GM21529 (cell line): ENCODE data around the gene SESN1.
"Not testable (repeated sequence)": the region's sequence is repeated elsewhere in the genome, so short reads cannot be mapped to it uniquely, and the experiment has no call there.

ENCODE experiments used
- ATAC-seq: cut with Tn5 transposase; IDR thresholded peaks from one replicate; pipeline ENCODE4 v1.9.1; 2021; ENCODE audit not compliant: unreplicated experiment

SESN1 gene

GRCh38 chr6:109095036-109095834, 589 bp upstream of the SESN1 start, which contains the start of gene CEP57L1:
CEP57L1 (plus strand) TSS chr6:109095507; CDS start chr6:109145222, 49,715 bp downstream.
- ATAC-seq: peak; percentile 70

GRCh38 chr6:109093732-109094415, 772 bp downstream of the SESN1 start:
- ATAC-seq: no peak

GRCh38 chr6:109092074-109092473, 2.6 kb downstream of the SESN1 start:
- no peak for ATAC-seq

- ATAC-seq: no peak
These were observed 3.2 kb downstream of the SESN1 start for GRCh38 chr6:109091314-109092024.

- no peak for ATAC-seq
These were observed 5.7 kb downstream of the SESN1 start for GRCh38 chr6:109088995-109089394.

GRCh38 chr6:109087661-109088264, 6.9 kb downstream of the SESN1 start:
- ATAC-seq: no peak

GRCh38 chr6:109084146-109084545, 10.5 kb downstream of the SESN1 start:
- ATAC-seq: not testable (repeated sequence)

- ATAC-seq: no peak
These were observed 11.0 kb downstream of the SESN1 start for GRCh38 chr6:109083657-109084056.

- ATAC-seq: no peak
These were observed 12.5 kb downstream of the SESN1 start for GRCh38 chr6:109082188-109082577.

- ATAC-seq: no peak
These were observed 13.0 kb downstream of the SESN1 start for GRCh38 chr6:109081516-109082187.

- no peak for ATAC-seq
These were observed 13.6 kb downstream of the SESN1 start for GRCh38 chr6:109081026-109081425.

- ATAC-seq: no peak
These were observed 14.7 kb downstream of the SESN1 start for GRCh38 chr6:109079981-109080380.

- no peak for ATAC-seq
These were observed 18.3 kb downstream of the SESN1 start for GRCh38 chr6:109076377-109076776.

GRCh38 chr6:109075934-109076333, 18.7 kb downstream of the SESN1 start:
- no peak for ATAC-seq

GRCh38 chr6:109074133-109074415, 20.6 kb downstream of the SESN1 start:
- no peak for ATAC-seq

- no peak for ATAC-seq
These were observed 21.1 kb downstream of the SESN1 start for GRCh38 chr6:109073344-109074132.

- no peak for ATAC-seq
These were observed 23.3 kb downstream of the SESN1 start for GRCh38 chr6:109071125-109071917.

GRCh38 chr6:109069746-109070145, 24.9 kb downstream of the SESN1 start:
- no peak for ATAC-seq

- no peak for ATAC-seq
These were observed 31.8 kb downstream of the SESN1 start for GRCh38 chr6:109062767-109063352.
